ENCODE data around the gene KCNH3. TPM values are rescaled to one million over a fixed set of nuclear protein-coding genes. Genes with fewer than 3 reads are reported as not detected.

KCNH3 gene
- total RNA-seq, 2 experiments from 2014 or later = 2.4 to 3.3 TPM

GRCh38 chr12:49556391-49557186 lies 17.8 kb downstream of the KCNH3 start:
- no peaks in the 10 kb centered on the region for H3K27me3 Mint-ChIP-seq
- peaks cover 5% of the 10 kb centered on the region for H3K4me1 Mint-ChIP-seq
- no peak overlapping the region for H3K27ac Mint-ChIP-seq
- H3K36me3 Mint-ChIP-seq (ENCODE audit: low read depth) = peaks cover 11% of the 10 kb centered on the region
- POLR2A ChIA-PET = no interaction called here
- H3K4me3 Mint-ChIP-seq = no peak overlapping the region
- CTCF ChIA-PET = interaction anchor here (0.6 to 1.2 kb wide), 4 partner anchors 12 to 136 kb away, joined by 3 to 4 read pairs (median 4); no protein-coding TSS in a partner anchor
- DNase-seq = no peak
- no peaks in the 10 kb centered on the region for H3K9me3 Mint-ChIP-seq (ENCODE audit: low read depth)
- intact Hi-C loops (cut with DNase I, micrococcal nuclease) = no loop called here
- no peak for ATAC-seq

- peaks cover 5% of the 10 kb centered on the region for H3K4me1 Mint-ChIP-seq
- ChIA-PET POLR2A (no interaction called here), CTCF (interaction anchor here (0.6 to 1.2 kb wide), 4 partner anchors 11 to 136 kb away, joined by 3 to 4 read pairs (median 4); no protein-coding TSS in a partner anchor)
- H3K4me3 Mint-ChIP-seq = no peak overlapping the region
- H3K36me3 Mint-ChIP-seq (ENCODE audit: low read depth) = peaks cover 17% of the 10 kb centered on the region
- intact Hi-C loops (cut with DNase I, micrococcal nuclease) = no loop called here
- no peak for ATAC-seq
- H3K27me3 Mint-ChIP-seq = no peaks in the 10 kb centered on the region
- no peak overlapping the region for H3K27ac Mint-ChIP-seq
- no peaks in the 10 kb centered on the region for H3K9me3 Mint-ChIP-seq (ENCODE audit: low read depth)
- DNase-seq = no peak
These were observed 18.5 kb downstream of the KCNH3 start for GRCh38 chr12:49557187-49557916.

GRCh38 chr12:49557917-49558215 lies 19.0 kb downstream of the KCNH3 start:
- intact Hi-C loops (cut with DNase I, micrococcal nuclease) = no loop called here
- H3K27ac Mint-ChIP-seq = no peak overlapping the region
- DNase-seq (no peak), ATAC-seq (no peak)
- peaks cover 5% of the 10 kb centered on the region for H3K4me1 Mint-ChIP-seq
- H3K9me3 Mint-ChIP-seq (ENCODE audit: low read depth) = no peaks in the 10 kb centered on the region
- H3K4me3 Mint-ChIP-seq = no peak overlapping the region
- peaks cover 18% of the 10 kb centered on the region for H3K36me3 Mint-ChIP-seq (ENCODE audit: low read depth)
- ChIA-PET CTCF (no interaction called here), POLR2A (no interaction called here)
- no peaks in the 10 kb centered on the region for H3K27me3 Mint-ChIP-seq

GRCh38 chr12:49558526-49558925 lies 19.7 kb downstream of the KCNH3 start:
- no peak for ATAC-seq
- ChIA-PET POLR2A (no interaction called here), CTCF (interaction anchor here (1.3 kb wide), 1 partner anchor 200 kb away, joined by 3 read pairs; no protein-coding TSS in a partner anchor)
- Mint-ChIP-seq H3K4me3 (no peak overlapping the region), H3K9me3 (ENCODE audit: low read depth) (no peaks in the 10 kb centered on the region), H3K27me3 (no peaks in the 10 kb centered on the region), H3K4me1 (peaks cover 5% of the 10 kb centered on the region), H3K27ac (no peak overlapping the region), H3K36me3 (ENCODE audit: low read depth) (peaks cover 19% of the 10 kb centered on the region)
- no peak for DNase-seq
- intact Hi-C loops (cut with DNase I, micrococcal nuclease) = no loop called here

- ChIA-PET CTCF (interaction anchor here (0.7 to 1.3 kb wide), 2 partner anchors 201 to 301 kb away, joined by 3 read pairs; no protein-coding TSS in a partner anchor), POLR2A (no interaction called here)
- H3K9me3 Mint-ChIP-seq (ENCODE audit: low read depth) = no peaks in the 10 kb centered on the region
- H3K4me1 Mint-ChIP-seq = peaks cover 5% of the 10 kb centered on the region
- H3K27ac Mint-ChIP-seq = no peak overlapping the region
- no peaks in the 10 kb centered on the region for H3K27me3 Mint-ChIP-seq
- intact Hi-C loops (cut with DNase I, micrococcal nuclease) = no loop called here
- ATAC-seq (no peak), DNase-seq (no peak)
- H3K36me3 Mint-ChIP-seq (ENCODE audit: low read depth) = peaks cover 22% of the 10 kb centered on the region
- no peak overlapping the region for H3K4me3 Mint-ChIP-seq
These were observed 20.3 kb downstream of the KCNH3 start for GRCh38 chr12:49559011-49559675.

GRCh38 chr12:49560695-49561094 lies 21.9 kb downstream of the KCNH3 start:
- POLR2A ChIA-PET = no interaction called here
- no peak for DNase-seq
- Mint-ChIP-seq H3K4me1 (peaks cover 17% of the 10 kb centered on the region), H3K27ac (peak overlapping the region; percentile 42), H3K36me3 (ENCODE audit: low read depth) (peaks cover 26% of the 10 kb centered on the region), H3K4me3 (no peak overlapping the region), H3K9me3 (ENCODE audit: low read depth) (no peaks in the 10 kb centered on the region), H3K27me3 (no peaks in the 10 kb centered on the region)
- CTCF ChIA-PET = interaction anchor here (1.1 kb wide), 2 partner anchors 10 to 202 kb away, joined by 3 read pairs; no protein-coding TSS in a partner anchor
- ATAC-seq = no peak
- intact Hi-C loops (cut with DNase I, micrococcal nuclease) = loop anchor here in 1 of 2 experiments (10.0 kb wide), 1 partner anchor 464 kb away; the partner anchor contains the start of gene RACGAP1

GRCh38 chr12:49562233-49562632 lies 23.4 kb downstream of the KCNH3 start:
- Mint-ChIP-seq H3K36me3 (ENCODE audit: low read depth) (peaks cover 26% of the 10 kb centered on the region), H3K9me3 (ENCODE audit: low read depth) (no peaks in the 10 kb centered on the region), H3K4me3 (no peak overlapping the region), H3K27me3 (no peaks in the 10 kb centered on the region), H3K27ac (no peak overlapping the region), H3K4me1 (peaks cover 29% of the 10 kb centered on the region)
- DNase-seq = no peak
- intact Hi-C loops (cut with DNase I, micrococcal nuclease) = loop anchor here in 1 of 2 experiments (10.0 kb wide), 1 partner anchor 463 kb away; the partner anchor contains the start of gene RACGAP1
- ATAC-seq = no peak
- POLR2A ChIA-PET = no interaction called here
- CTCF ChIA-PET = interaction anchor here (0.6 to 1.9 kb wide), 6 partner anchors 9 to 328 kb away, joined by 3 to 11 read pairs (median 4); no protein-coding TSS in a partner anchor

- no peak overlapping the region for H3K4me3 Mint-ChIP-seq
- H3K4me1 Mint-ChIP-seq = peaks cover 31% of the 10 kb centered on the region
- no peak overlapping the region for H3K27ac Mint-ChIP-seq
- ChIA-PET CTCF (interaction anchor here (0.8 to 1.9 kb wide), 6 partner anchors 8 to 231 kb away, joined by 3 to 11 read pairs (median 4); no protein-coding TSS in a partner anchor), POLR2A (no interaction called here)
- ATAC-seq (no peak), DNase-seq (no peak)
- H3K36me3 Mint-ChIP-seq (ENCODE audit: low read depth) = peaks cover 26% of the 10 kb centered on the region
- H3K9me3 Mint-ChIP-seq (ENCODE audit: low read depth) = no peaks in the 10 kb centered on the region
- intact Hi-C loops (cut with DNase I, micrococcal nuclease) = loop anchor here in 1 of 2 experiments (10.0 kb wide), 1 partner anchor 462 kb away; the partner anchor contains the start of gene RACGAP1
- no peaks in the 10 kb centered on the region for H3K27me3 Mint-ChIP-seq
These were observed 24.0 kb downstream of the KCNH3 start for GRCh38 chr12:49562831-49563230.

- Mint-ChIP-seq H3K27me3 (no peaks in the 10 kb centered on the region), H3K4me3 (no peak overlapping the region), H3K36me3 (ENCODE audit: low read depth) (peaks cover 25% of the 10 kb centered on the region), H3K9me3 (ENCODE audit: low read depth) (no peaks in the 10 kb centered on the region), H3K4me1 (peaks cover 34% of the 10 kb centered on the region), H3K27ac (no peak overlapping the region)
- POLR2A ChIA-PET = interaction anchor here (0.6 kb wide), 1 partner anchor 22 kb away, joined by 4 read pairs; no protein-coding TSS in a partner anchor
- intact Hi-C loops (cut with DNase I, micrococcal nuclease) = loop anchor here in 1 of 2 experiments (10.0 kb wide), 1 partner anchor 461 kb away; the partner anchor contains the start of gene RACGAP1
- CTCF ChIA-PET = interaction anchor here (0.6 to 1.9 kb wide), 2 partner anchors 17 to 207 kb away, joined by 4 to 11 read pairs; no protein-coding TSS in a partner anchor
- no peak for DNase-seq
- ATAC-seq = no peak
These were observed 25.3 kb downstream of the KCNH3 start for GRCh38 chr12:49563951-49564685.

GRCh38 chr12:49564686-49565405 lies 26.0 kb downstream of the KCNH3 start:
- Mint-ChIP-seq H3K9me3 (ENCODE audit: low read depth) (no peaks in the 10 kb centered on the region), H3K27ac (no peak overlapping the region), H3K4me3 (no peak overlapping the region), H3K4me1 (peaks cover 34% of the 10 kb centered on the region), H3K36me3 (ENCODE audit: low read depth) (peaks cover 22% of the 10 kb centered on the region), H3K27me3 (no peaks in the 10 kb centered on the region)
- DNase-seq (no peak), ATAC-seq (no peak)
- ChIA-PET POLR2A (no interaction called here), CTCF (no interaction called here)
- intact Hi-C loops (cut with DNase I, micrococcal nuclease) = loop anchor here (5.0 to 10.0 kb wide), 3 partner anchors 198 to 460 kb away; partner anchors contain the start of genes BCDIN3D (in 1 of the 2), RACGAP1 (in 1 of the 2) and SPATS2 (in 1 of the 2)

Data from activated CD4-positive, alpha-beta T cell treated with anti-CD3 and anti-CD28 coated beads for 36 hours (primary cell).